ENCODE measurements around the gene AKT2. TPM values are rescaled to one million over a fixed set of nuclear protein-coding genes. Genes with fewer than 3 reads are reported as not detected.

Gene AKT2
- total and polyA plus RNA-seq, 4 donors: 24.8 to 131 (median 89.3) TPM

DNA sequence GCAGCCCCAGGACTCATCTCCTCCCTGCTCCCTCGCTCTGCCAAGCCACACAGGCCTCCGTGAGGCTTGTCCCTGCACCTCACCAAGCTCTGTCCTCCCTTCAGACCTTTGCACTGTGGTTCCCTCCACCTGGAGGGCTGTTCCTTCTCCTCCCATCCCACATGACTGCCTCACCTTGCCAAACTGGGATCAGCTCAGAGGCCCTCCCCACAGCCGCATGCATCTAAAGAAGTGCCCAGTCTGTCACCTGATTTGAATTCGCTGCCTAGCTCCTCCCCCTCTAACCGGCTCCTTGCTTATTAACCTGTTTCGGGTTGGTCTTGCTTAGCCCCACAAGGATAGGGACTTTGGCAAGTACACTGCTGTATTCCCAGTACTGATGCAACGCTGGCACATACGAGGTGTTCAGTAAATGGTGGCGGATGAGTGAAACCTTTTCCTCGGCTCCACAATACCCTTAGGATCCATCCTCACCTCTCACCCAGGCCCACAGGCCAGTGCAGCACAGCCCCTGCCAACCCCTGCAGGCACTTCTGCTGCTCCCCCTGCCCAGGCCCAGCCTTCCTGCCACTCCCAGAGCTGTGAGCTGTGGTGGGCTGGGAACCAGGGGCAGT lies 4.4 kb downstream of the AKT2 start:
- ATAC-seq (ENCODE audit: low FRiP score): no peak
- Histone ChIP-seq H3K9me3 (ENCODE audit: control insufficient read depth, low read length) (no peaks in the 10 kb centered on the region), H3K27ac (ENCODE audit: low read depth in 1 of 2, low read length in 2 of 2) (no peak overlapping the region), H3K36me3 (ENCODE audit: control insufficient read depth in 1 of 2, insufficient read depth in 2 of 2, low read length in 1 of 2) (no peaks in the 10 kb centered on the region), H3K4me1 (ENCODE audit: control insufficient read depth in 1 of 2, insufficient read depth in 2 of 2, low read length in 2 of 2) (no peaks in the 10 kb centered on the region), H3K27me3 (ENCODE audit: control insufficient read depth in 1 of 2, insufficient read depth in 2 of 2, low read length in 1 of 2) (no peaks in the 10 kb centered on the region), H3K4me3 (ENCODE audit: low read length in 2 of 2) (no peak overlapping the region)
- peak in 1 of 2 donors; percentile 63 for DNase-seq
- intact Hi-C loops (cut with DNase I): no loop called here
- 57 to 67% methylated on average over 10 of the region's 10 CpGs for WGBS, 2 donors

DNA sequence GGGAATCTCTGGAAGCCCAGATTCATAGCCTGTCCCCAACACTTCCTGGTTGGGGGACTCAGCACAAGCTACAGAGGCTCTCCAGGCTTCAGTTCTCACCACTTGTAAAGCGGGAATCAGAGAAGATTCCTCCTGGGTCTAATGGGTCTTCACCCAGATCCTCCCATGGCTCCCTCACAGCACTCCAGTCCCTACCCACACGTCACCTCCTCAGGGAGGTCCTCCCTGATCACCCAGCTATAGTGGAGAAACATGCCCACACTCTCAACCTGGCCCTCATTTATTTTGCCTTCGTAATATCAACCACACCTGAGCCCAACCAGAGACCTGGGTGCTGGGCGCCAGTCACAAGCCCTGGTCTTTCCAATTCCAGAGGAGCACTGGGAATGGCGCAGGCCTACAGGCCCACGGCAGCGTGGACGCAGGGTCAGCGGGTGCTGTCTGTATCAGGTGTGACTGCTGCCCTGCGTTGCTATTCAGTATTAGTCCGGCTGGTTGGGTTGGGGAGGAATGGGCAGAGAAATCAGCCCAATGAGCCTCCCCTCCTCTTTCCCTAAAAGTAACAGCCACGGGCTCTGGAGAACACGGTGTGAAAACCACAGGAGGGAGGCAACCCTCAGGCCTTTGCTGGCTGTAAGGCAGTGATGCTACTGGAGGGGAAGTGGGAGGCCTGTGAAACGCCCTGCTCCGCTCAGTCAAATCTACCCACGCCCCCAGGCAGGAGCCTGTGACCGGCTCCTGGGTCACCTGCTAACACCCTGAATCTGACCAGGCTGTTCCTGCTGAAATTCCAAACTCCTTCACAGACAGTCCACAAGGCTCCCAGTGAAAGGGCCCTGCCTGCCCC lies 5.2 kb downstream of the AKT2 start:
- no peaks in the 10 kb centered on the region for H3K27me3 ChIP-seq (ENCODE audit: control insufficient read depth in 1 of 2, insufficient read depth in 2 of 2, low read length in 1 of 2)
- no peaks in the 10 kb centered on the region for H3K9me3 ChIP-seq (ENCODE audit: control insufficient read depth, low read length)
- ATAC-seq (ENCODE audit: low FRiP score) (no peak), DNase-seq (peak in 1 of 2 donors; percentile 66)
- H3K36me3 ChIP-seq (ENCODE audit: control insufficient read depth in 1 of 2, insufficient read depth in 2 of 2, low read length in 1 of 2): no peaks in the 10 kb centered on the region
- H3K4me1 ChIP-seq (ENCODE audit: control insufficient read depth in 1 of 2, insufficient read depth in 2 of 2, low read length in 2 of 2): no peaks in the 10 kb centered on the region
- H3K27ac ChIP-seq (ENCODE audit: low read depth in 1 of 2, low read length in 2 of 2): no peak overlapping the region
- 76 to 78% methylated on average over 17 of the region's 17 CpGs for WGBS, 2 donors
- intact Hi-C loops (cut with DNase I): no loop called here
- no peak overlapping the region for H3K4me3 ChIP-seq (ENCODE audit: low read length in 2 of 2)

DNA sequence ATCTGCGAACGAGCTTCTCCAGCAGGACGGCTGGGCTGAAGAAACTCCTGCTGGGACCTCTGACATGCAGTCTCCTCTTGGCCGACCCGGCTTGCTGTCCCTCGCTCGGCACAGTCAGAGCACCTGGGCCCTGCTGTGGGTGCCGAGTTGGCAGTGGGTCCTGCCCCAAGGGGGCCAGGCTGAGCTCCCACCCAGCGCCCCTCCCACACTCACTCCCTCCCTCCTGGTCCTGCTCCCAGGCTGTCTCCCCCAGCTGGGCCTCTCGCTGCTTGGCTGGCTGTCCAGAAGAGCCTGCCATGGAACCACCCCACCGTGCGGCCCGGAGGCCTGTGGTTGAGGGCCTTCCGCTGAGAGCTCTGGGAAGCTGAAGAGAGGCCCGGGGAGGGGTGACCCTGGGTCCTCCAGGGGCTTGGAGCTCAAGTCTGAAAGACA lies 6.0 kb downstream of the AKT2 start:
- Histone ChIP-seq H3K36me3 (ENCODE audit: control insufficient read depth in 1 of 2, insufficient read depth in 2 of 2, low read length in 1 of 2) (no peaks in the 10 kb centered on the region), H3K27me3 (ENCODE audit: control insufficient read depth in 1 of 2, insufficient read depth in 2 of 2, low read length in 1 of 2) (no peaks in the 10 kb centered on the region), H3K27ac (ENCODE audit: low read depth in 1 of 2, low read length in 2 of 2) (no peak overlapping the region), H3K4me1 (ENCODE audit: control insufficient read depth in 1 of 2, insufficient read depth in 2 of 2, low read length in 2 of 2) (no peaks in the 10 kb centered on the region), H3K9me3 (ENCODE audit: control insufficient read depth, low read length) (no peaks in the 10 kb centered on the region), H3K4me3 (ENCODE audit: low read length in 2 of 2) (no peak overlapping the region)
- WGBS, 2 donors: 10 to 20% methylated on average over 14 to 15 of the region's 15 CpGs
- ATAC-seq (ENCODE audit: low FRiP score): peak; percentile 72
- DNase-seq: peak; percentile 68 to 86
- intact Hi-C loops (cut with DNase I): no loop called here

DNA sequence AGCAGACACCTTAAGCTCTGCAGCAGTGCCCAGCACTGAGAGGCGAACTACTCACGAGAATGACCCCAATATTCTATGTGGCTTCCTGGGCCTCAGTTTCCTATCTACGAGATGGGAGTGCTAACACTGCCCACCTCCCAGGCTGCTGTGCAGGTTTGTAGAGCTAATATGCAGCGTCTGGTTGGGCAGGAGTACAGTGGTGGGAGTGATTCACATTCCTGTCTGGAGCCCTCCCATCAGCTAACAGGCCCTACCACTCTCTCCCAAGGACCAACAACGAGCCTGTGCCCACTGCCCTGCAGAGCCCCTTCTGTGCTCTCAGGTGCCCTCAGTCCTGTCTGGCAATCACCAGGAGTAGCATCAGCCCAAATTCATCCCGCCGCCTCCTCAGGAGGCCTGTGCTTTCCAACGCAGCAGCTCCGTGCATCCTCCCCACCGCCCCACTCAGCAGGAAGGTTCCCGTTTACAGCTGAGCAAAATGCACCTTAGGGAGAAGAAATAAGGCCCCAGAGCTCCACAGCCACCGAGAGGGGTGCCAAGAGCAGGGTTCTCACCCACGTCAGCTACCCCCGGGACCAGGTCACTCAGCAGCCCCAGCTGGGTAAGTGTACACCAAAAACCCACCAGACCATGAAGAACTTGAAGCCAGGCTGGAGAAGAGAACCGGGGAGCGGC lies 6.6 kb downstream of the AKT2 start:
- Histone ChIP-seq H3K4me3 (ENCODE audit: low read length in 2 of 2) (no peak overlapping the region), H3K36me3 (ENCODE audit: control insufficient read depth in 1 of 2, insufficient read depth in 2 of 2, low read length in 1 of 2) (no peaks in the 10 kb centered on the region), H3K4me1 (ENCODE audit: control insufficient read depth in 1 of 2, insufficient read depth in 2 of 2, low read length in 2 of 2) (no peaks in the 10 kb centered on the region), H3K9me3 (ENCODE audit: control insufficient read depth, low read length) (no peaks in the 10 kb centered on the region), H3K27me3 (ENCODE audit: control insufficient read depth in 1 of 2, insufficient read depth in 2 of 2, low read length in 1 of 2) (no peaks in the 10 kb centered on the region), H3K27ac (ENCODE audit: low read depth in 1 of 2, low read length in 2 of 2) (no peak overlapping the region)
- ATAC-seq (ENCODE audit: low FRiP score) (no peak), DNase-seq (peak; percentile 43 to 44)
- intact Hi-C loops (cut with DNase I): no loop called here
- 51 to 63% methylated on average over 16 of the region's 16 CpGs for whole genome bisulfite sequencing, 2 donors

DNA sequence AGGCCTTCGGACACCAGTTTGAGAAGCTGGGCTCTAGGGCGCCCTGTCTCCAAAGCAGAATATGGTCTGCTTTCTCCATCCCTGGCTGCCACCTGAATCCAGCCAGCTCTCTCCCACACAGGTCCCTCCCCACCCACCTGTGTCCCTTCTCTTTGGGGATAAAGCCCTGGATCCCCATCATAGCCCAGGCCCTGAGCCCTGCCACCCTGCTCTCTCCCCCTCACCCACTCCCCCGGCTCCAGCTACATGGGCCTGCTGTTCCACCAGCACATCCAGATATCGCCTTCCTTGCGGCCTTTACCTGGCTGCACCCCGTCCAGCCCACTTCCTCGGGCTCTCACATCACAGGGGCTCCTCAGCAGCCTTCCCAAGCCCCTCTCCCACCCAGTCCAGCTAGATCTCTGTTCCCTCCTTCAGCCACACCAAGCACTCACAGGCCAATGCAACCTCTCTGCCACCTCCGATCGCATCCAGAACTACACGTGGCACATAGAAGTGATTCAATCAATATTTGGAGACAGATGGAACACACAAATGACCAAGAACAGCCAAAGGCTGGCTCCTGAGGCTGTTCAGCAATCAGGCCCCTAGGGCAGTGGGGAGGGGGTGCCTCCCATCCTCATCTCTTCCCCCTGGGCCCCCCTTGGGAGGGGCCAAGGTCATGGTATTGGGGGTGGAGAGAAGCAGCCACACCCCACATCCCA lies 7.6 kb downstream of the AKT2 start:
- 80 to 85% methylated on average over 10 of the region's 10 CpGs for WGBS, 2 donors
- Histone ChIP-seq H3K27me3 (ENCODE audit: control insufficient read depth in 1 of 2, insufficient read depth in 2 of 2, low read length in 1 of 2) (no peaks in the 10 kb centered on the region), H3K4me3 (ENCODE audit: low read length in 2 of 2) (no peak overlapping the region), H3K9me3 (ENCODE audit: control insufficient read depth, low read length) (no peaks in the 10 kb centered on the region), H3K36me3 (ENCODE audit: control insufficient read depth in 1 of 2, insufficient read depth in 2 of 2, low read length in 1 of 2) (no peaks in the 10 kb centered on the region), H3K27ac (ENCODE audit: low read depth in 1 of 2, low read length in 2 of 2) (no peak overlapping the region), H3K4me1 (ENCODE audit: control insufficient read depth in 1 of 2, insufficient read depth in 2 of 2, low read length in 2 of 2) (no peaks in the 10 kb centered on the region)
- intact Hi-C loops (cut with DNase I): no loop called here
- ATAC-seq (ENCODE audit: low FRiP score) (no peak), DNase-seq (peak in 1 of 2 donors; percentile 56)

DNA sequence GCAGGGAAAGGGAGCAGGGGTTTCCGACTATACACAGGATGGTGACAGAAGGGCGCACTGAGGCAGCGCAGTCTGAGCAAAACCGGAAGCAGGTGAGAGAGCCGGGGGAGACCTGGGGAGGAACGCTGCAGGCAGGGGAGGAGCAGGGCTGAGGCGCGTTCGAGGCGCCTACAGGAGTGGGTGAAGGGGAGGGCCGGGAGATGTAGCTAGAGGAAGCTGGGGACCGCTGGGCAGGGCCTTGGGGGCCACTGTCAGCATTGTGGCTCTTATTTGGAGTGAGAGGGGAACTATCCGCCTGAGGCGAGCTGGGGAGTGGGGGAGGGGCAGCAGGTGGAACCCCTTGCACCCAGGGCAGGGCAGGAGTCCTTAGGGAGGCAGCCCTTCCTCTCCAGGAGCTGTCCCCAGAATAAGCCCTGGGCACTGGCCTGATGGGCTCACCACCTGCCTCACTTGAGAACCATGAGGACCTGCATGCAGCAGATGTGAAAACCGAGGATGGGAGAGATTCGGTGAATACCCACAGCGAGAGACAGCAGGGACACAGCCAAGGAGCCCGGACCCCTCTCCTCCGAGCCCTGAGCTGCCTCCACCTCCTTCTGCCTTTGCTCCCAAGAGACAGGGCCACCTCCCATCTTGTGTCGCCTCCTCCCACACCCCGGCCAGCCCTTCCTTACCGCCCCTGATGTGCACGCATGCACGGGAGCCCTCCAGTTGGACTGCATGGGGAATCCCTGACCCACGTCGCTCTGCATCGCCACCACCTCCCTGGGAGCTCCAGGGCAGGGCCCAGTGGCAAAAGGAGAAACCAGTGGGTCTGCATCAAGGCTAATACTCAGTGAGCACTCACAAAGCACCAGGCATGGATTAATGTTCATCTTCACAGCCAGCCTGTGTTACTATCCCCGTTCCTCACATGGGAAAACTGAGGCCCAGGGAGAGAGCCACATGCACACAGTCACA lies 10.3 kb downstream of the AKT2 start:
- Histone ChIP-seq H3K4me1 (ENCODE audit: control insufficient read depth in 1 of 2, insufficient read depth in 2 of 2, low read length in 2 of 2) (no peaks in the 10 kb centered on the region), H3K36me3 (ENCODE audit: control insufficient read depth in 1 of 2, insufficient read depth in 2 of 2, low read length in 1 of 2) (no peaks in the 10 kb centered on the region), H3K4me3 (ENCODE audit: low read length in 2 of 2) (no peak overlapping the region), H3K9me3 (ENCODE audit: control insufficient read depth, low read length) (no peaks in the 10 kb centered on the region), H3K27ac (ENCODE audit: low read depth in 1 of 2, low read length in 2 of 2) (no peak overlapping the region), H3K27me3 (ENCODE audit: control insufficient read depth in 1 of 2, insufficient read depth in 2 of 2, low read length in 1 of 2) (no peaks in the 10 kb centered on the region)
- intact Hi-C loops (cut with DNase I): no loop called here
- ATAC-seq (ENCODE audit: low FRiP score) (no peak), DNase-seq (peak in 1 of 2 donors; percentile 75)
- WGBS, 2 donors: 74 to 79% methylated on average over 28 of the region's 28 CpGs

DNA sequence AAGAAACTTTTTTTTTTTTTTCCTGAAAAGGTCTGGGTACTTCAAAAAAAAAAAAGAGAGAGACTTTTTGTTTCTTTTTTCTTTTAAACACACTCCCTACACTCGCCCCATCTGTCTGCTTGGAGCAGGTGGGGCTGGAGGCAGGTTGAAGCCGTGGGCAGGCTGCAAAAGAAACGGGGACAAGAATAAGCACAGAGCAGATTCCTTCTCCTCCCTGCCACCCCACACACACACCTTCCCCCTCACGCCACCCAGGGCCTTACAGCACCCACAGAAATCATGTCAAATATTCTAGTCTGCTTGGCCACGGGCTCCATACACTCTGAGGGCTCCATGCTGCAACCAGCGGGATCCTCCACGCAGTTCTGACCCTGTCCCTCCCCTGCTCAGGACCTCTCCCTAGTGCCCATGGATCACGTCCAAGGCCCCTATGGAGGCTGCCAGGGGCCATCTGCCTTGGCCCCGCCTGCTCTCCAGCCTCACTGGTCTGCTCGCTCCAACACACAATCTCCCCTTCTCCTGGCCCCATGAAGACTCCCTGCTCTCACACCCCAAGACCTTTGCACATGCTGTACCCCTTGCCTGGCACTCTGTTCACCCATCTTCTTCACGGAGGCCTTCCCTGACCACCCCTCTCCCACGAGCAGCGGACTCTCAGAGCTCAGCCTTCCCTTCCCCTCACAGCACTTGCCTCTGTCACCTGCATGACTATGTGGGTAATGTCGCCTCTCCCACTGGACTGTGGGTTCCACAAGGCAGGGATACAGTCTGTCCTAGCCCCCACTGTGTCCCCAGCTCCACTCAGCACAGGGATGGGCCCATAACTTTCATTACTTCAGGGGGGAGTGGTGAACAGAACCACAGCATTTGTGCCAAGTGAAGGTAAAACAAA lies 11.4 kb downstream of the AKT2 start:
- intact Hi-C loops (cut with DNase I): no loop called here
- no peak overlapping the region for H3K4me3 ChIP-seq (ENCODE audit: low read length in 2 of 2)
- WGBS, 2 donors: 66 to 72% methylated on average over 14 of the region's 14 CpGs
- no peaks in the 10 kb centered on the region for H3K4me1 ChIP-seq (ENCODE audit: control insufficient read depth in 1 of 2, insufficient read depth in 2 of 2, low read length in 2 of 2)
- no peaks in the 10 kb centered on the region for H3K36me3 ChIP-seq (ENCODE audit: control insufficient read depth in 1 of 2, insufficient read depth in 2 of 2, low read length in 1 of 2)
- no peak for DNase-seq
- ATAC-seq (ENCODE audit: low FRiP score): no peak
- no peaks in the 10 kb centered on the region for H3K9me3 ChIP-seq (ENCODE audit: control insufficient read depth, low read length)
- H3K27me3 ChIP-seq (ENCODE audit: control insufficient read depth in 1 of 2, insufficient read depth in 2 of 2, low read length in 1 of 2): no peaks in the 10 kb centered on the region
- no peak overlapping the region for H3K27ac ChIP-seq (ENCODE audit: low read depth in 1 of 2, low read length in 2 of 2)

Measured in aorta (tissue), 5 donors.